ENCODE results near the gene PRELP.
"Not testable (repeated sequence)": the region's sequence is repeated elsewhere in the genome, so short reads cannot be mapped to it uniquely, and the experiment has no call there.

Gene PRELP

DNA sequence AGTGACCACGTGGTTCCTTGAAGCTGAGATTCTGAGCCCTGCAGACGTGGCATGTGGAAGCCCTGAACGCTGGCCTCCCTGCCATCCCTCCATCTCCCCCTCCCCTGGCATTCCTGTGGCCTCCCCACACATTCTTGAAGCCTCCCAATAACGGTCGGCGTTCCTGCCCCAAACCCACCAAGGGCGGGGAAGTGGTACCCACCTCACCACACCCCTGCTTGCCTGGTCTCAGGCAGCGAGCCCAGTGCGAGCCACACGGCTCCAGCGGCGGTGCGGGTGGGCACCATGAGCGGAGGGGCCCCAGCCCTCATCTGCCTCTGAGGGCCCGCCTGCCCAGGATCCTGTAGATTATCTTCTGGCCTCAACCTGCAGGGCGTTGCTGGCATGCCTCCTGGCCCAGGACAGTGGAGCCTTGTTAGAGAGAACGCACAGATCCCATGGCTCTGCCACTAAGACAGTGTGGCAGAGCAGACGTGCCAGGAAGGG, 20.6 kb upstream of the PRELP start:
- no peak for DNase-seq

- DNase-seq: no peak
Observed at GRCh38 chr1:203455706-203456105, 19.9 kb upstream of the PRELP start.

GRCh38 chr1:203456577-203456976, 19.0 kb upstream of the PRELP start:
- no peak for DNase-seq

- DNase-seq: no peak
Observed at GRCh38 chr1:203458078-203458477, 17.5 kb upstream of the PRELP start.

DNA sequence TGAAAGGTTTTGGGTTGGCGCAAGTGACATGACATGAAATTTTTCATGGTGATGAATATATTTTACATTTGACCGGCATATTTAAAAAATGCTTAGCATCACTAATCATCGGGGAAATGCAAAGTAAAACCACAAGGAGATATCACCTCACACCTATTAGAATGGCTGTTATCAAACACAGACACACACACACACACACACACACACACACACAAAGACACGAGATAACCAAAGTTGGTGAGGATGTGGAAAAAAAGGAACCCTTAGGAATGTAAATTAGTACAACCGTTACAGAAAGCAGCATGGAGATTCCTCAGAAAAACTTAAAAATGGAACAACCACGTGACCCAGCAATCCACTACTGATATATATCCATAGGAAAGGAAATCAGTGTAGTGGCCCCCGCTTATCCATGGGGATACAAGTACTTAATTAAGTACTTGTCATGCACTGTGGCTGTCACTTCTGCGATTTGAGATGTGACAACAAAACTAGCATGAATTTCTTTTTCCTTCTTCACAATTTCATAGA, 15.9 kb upstream of the PRELP start:
- DNase-seq: no peak

- DNase-seq: no peak
Observed at GRCh38 chr1:203461717-203462116, 13.9 kb upstream of the PRELP start.

DNA sequence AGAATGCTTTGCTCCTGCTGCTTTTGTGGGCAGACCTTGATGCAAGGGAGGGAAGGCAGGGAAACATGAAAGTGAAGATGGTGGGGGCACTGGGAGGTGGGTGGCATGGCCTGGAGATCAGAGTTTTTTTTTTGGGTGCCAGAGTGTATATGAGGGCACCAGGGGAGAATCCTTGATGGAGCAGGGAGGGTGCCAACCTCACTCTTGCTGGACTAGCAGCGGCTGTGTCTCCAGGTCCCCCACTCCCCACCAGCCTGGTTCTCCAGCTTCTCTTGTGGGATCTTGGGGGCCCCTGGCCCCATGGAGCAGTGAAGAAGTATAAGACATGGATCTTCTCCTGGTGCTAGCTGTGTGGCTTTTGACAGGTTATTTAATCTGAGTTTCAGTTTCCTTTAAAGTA, 13.5 kb upstream of the PRELP start:
- DNase-seq: no peak

DNA sequence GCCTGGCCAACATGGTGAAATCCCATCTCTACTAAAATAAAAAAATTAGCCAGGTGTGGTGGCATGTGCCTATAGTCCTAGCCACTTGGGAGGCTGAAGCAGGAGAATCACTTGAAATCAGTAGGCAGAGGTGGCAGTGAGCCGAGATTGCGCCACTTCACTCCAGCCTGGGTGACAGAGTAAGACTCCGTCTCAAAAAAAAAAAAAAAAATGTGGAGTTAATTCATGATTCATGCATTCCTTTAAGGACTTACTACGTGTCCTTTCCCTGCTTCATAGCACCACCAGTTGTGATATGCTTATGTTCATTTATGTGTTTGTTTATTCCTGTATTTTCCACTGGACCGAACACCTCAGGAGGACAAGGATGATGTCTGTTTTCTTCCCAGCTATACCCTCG, 12.7 kb upstream of the PRELP start:
- no peak for DNase-seq

DNA sequence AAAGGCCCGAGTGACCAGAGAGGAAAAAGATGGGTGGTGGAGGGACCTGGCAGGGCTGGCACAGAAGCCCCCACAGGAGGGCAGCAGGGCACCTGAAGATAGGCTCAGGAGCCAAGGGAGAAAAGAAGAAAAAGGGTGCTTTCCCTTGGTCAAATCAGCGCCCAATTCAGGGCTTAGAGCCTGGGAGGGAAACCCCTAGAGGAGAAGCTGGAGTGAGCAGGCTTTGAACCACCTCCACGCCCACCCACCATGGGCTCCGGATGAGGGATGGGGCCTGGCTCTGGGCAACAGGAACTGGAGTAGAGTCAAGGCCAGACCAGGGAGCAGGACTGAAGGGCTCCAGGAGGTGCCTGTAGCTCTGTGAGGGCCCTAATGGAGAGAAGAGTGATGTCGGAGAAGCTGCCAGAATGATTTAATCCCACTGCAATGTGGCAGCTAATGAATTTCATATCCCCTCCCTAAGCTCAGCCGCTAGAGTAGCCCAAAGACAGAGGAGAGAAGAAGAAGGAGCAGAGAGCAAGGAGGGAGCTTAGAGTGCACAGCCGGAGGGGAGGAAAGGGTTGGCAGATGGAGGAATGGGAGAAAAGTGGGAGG, 12.0 kb upstream of the PRELP start:
- DNase-seq: no peak

DNA sequence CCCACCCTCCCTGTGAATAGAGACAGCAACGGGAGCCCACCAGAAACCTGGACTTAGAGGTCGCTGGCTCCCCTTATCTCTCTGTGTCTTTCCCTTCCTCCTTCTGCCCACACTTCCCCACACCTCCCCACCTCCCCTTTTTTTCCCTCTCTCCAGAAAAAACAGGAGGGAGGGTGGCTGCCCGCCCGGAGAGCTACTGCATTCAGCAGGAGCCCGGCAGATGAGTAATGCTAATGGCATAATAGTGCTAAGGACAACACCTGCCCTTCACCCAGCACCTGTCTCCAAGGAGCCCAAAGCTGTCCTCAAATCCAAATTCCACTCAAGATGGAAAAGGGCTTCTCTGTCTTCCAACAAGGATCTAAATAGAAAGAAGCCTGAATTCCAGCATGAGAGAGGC, 11.4 kb upstream of the PRELP start:
- DNase-seq: no peak

- no peak for DNase-seq
Observed at GRCh38 chr1:203464743-203465142, 10.9 kb upstream of the PRELP start.

- no peak for DNase-seq
Observed at GRCh38 chr1:203465146-203465798, 10.3 kb upstream of the PRELP start.

DNA sequence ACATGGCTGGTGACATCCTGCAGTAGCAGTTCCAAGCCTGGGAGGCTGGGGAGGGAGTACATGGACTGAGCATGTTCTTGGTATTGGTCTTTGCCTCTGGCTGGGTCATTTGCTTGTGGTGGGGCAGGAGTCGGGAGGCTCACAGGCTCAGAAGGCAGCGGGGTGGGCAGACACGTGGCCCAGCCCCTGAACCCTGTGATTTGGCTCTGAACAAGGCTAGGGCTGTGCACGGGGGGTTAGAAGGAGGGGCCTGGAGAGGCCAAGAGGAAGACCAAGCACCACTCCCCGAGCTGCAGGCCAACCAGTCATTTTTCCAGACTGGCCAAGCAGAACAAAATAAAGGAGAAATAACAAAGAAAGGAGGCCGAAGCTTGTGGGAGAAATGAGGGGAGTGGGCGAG, 9.7 kb upstream of the PRELP start:
- no peak for DNase-seq

GRCh38 chr1:203466906-203467549, 8.6 kb upstream of the PRELP start:
- not testable (repeated sequence) for DNase-seq

DNA sequence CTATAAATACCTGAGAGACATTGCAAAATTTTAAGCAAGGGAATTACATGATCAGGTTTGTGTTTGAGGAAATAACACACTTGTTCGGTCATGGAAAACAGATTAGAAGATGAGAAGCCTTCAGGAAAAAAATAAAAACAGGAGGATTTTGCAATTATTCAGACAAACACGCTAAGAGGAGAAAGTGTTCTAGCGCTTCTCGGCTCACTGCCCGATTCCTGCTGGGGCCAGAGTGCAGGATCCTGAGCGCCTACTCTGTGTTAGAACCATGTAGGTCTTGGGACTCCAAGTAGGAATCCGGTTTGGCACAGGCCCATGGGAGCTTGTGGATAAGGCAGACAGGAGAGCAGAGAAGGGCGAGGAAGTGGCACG, 8.1 kb upstream of the PRELP start:
- no peak for DNase-seq

- DNase-seq: no peak
Observed at GRCh38 chr1:203468326-203468725, 7.3 kb upstream of the PRELP start.

DNA sequence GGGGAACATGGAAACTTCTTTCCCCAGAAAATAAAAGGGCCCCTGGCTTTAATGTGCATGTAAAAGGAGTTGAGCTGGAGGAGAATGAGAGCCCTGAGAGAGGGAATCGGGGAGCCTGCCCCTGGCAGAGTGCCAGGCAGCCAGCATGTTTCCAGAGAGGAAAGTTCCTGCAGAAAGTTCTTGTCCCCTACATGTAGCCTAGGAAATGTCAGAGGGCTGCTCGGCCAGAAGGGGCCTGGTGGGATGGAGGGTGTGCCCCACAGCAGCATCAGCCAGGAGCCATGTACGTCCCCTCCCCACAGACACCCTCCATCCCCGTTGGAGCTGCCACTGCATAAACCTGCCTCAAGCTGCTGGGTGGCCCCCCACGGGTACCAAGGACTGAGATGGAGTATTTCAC, 5.4 kb upstream of the PRELP start:
- DNase-seq: no peak

GRCh38 chr1:203471841-203472240, 3.8 kb upstream of the PRELP start:
- no peak for DNase-seq

- no peak for DNase-seq
Observed at GRCh38 chr1:203473281-203473680, 2.3 kb upstream of the PRELP start.

DNA sequence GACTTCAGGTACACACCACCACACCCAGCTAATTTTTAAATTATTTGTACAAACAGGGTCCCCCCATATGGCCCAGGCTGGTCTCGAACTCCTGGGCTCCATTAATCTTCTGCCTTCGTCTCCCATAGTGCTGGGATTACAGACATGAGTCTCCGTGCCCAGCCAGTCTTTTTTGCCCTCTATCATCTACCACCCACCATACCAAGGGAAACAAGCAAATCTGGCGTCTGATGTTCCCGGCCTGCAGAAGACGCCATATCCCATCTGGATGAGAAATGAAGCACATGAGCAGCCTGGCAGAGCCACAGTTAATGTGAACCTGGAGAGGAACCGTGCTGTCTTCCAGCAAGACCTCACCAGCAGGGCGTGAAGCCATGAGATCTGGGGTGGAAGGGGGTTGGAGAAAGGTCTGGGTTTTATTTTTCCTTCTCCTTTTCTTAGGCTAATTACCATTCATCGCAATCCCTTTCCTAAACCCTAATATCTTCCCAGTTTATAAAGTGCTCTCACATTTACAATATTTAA, 1.8 kb upstream of the PRELP start:
- DNase-seq: no peak

- DNase-seq: no peak
Observed at GRCh38 chr1:203476216-203476814, 709 bp downstream of the PRELP start.

GRCh38 chr1:203477748-203478147, 2.1 kb downstream of the PRELP start:
- no peak for DNase-seq

GRCh38 chr1:203478231-203478630, 2.6 kb downstream of the PRELP start:
- no peak for DNase-seq

- DNase-seq: no peak
Observed at GRCh38 chr1:203478986-203479385, 3.4 kb downstream of the PRELP start.
